ENCODE measurements around the gene CTNNA2. TPM values are rescaled to one million over a fixed set of nuclear protein-coding genes. Genes with fewer than 3 reads are reported as not detected.

The CTNNA2 gene
- total and polyA plus RNA-seq, 9 of the 15 experiments (the other 6 are each of a cell fraction or from before 2014, with no cell fraction given), result 0.03 to 0.40 (median 0.15) TPM

DNA sequence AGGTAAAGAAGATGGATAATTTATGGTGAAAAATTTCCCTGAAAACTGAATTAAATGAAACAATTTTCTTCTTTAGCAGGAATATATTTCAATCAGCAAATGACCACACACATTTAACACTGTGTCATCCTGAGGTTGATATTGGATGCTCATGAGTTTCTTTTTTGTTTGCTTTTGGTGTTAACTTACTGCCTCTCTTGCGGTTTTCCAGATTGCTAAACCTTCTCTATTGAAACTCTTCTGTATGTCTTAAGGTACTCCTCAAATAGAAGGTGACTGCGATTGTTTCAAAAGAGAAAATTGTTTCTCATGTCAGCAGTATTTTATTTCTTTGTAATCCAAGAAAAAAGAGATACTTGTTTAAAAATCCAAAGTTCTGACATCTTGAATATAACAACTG is 692.6 kb downstream of the CTNNA2 start:
- no TSS peak for BruUV-seq (replicated peaks)
- Histone ChIP-seq H3K9me1 (ENCODE audit: control insufficient read depth, insufficient read depth, low read length) (no peaks in the 10 kb centered on the region), H3K4me1 (replicated peaks in 1 of 2; ENCODE audit: control insufficient read depth in 2 of 2, insufficient read depth in 2 of 2, low read length in 2 of 2) (no peaks in the 10 kb centered on the region), H3K4me3 (no peak overlapping the region), H2AFZ (ENCODE audit: low read depth, low read length) (no peak overlapping the region), H3K27ac (ENCODE audit: extremely low read depth, low read depth, low read length) (no peak overlapping the region), H3K36me3 (ENCODE audit: control insufficient read depth, insufficient read depth, low read length) (no peaks in the 10 kb centered on the region), H4K20me1 (replicated peaks; ENCODE audit: control insufficient read depth, insufficient read depth, low read length) (no peaks in the 10 kb centered on the region), H3K9me3 (replicated peaks; ENCODE audit: control insufficient read depth, insufficient read depth, low read depth, low read length) (no peaks in the 10 kb centered on the region; the same call in 1 of the 2 replicates), H3K27me3 (ENCODE audit: control insufficient read depth in 2 of 2, insufficient read depth in 2 of 2, low read length in 2 of 2) (no peaks in the 10 kb centered on the region), H3K4me2 (ENCODE audit: insufficient read depth, low read length) (no peak overlapping the region), H3K79me2 (ENCODE audit: control insufficient read depth, insufficient read depth, low read length) (no peaks in the 10 kb centered on the region), H3K9ac (ENCODE audit: insufficient read depth in 1 of 2, low read depth in 2 of 2, low read length in 2 of 2) (no peak overlapping the region)
- no peak for FAIRE-seq
- DNase-seq (ENCODE audit: extremely low read depth in 1 of 4, low spot score in 3 of 4), result no peak
- CTCF ChIA-PET (ENCODE audit: low intra/inter-chr PET ratio), result no interaction called here
- 7% methylated on average over 2 of the region's 2 CpGs for WGBS (ENCODE audit: insufficient coverage, low coverage, missing lambda C conversion rate)
- intact Hi-C loops (cut with micrococcal nuclease) (no loop called here), in situ Hi-C loops (cut with MboI) (no loop called here)
- POLR2A ChIA-PET, result no interaction called here
- ATAC-seq, result no peak
- TF ChIP-seq, protein P1, sequence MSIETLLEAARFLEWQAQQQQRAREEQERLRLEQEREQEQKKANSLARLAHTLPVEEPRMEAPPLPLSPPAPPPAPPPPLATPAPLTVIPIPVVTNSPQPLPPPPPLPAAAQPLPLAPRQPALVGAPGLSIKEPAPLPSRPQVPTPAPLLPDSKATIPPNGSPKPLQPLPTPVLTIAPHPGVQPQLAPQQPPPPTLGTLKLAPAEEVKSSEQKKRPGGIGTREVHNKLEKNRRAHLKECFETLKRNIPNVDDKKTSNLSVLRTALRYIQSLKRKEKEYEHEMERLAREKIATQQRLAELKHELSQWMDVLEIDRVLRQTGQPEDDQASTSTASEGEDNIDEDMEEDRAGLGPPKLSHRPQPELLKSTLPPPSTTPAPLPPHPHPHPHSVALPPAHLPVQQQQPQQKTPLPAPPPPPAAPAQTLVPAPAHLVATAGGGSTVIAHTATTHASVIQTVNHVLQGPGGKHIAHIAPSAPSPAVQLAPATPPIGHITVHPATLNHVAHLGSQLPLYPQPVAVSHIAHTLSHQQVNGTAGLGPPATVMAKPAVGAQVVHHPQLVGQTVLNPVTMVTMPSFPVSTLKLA (conservative IDR thresholded peaks at IDR 0.05), result no peak
- TF ChIP-seq ZNF699 (CRISPR knock-in tag; IDR thresholded peaks at IDR 0.05; ENCODE audit: insufficient replicate concordance) (no peak), ZBED1 (IDR thresholded peaks at IDR 0.05) (no peak), SLC30A9 (CRISPR knock-in tag; IDR thresholded peaks at IDR 0.05) (no peak), NCOA2 (IDR thresholded peaks at IDR 0.05; ENCODE audit: partially characterized antibody in 2 of 2) (no peak)

Data from K562 (cell line).